Progenitor cell of endocrine pancreas (in vitro differentiated cells): ENCODE measurements around the gene DUS1L. TPM values are rescaled to one million over a fixed set of nuclear protein-coding genes. Genes with fewer than 3 reads are reported as not detected.

ENCODE experiments used
- DNase-seq: peaks from one replicate; pipeline ENCODE4 v3.0.0; 2021; ENCODE audit warnings: low spot score; ENCODE audit not compliant: unreplicated experiment
- H3K27ac Mint-ChIP-seq: 2 replicates; pipeline ENCODE4 v1.8.0; 2021; ENCODE audit warnings: mild to moderate bottlenecking, moderate library complexity, mixed read lengths
- H3K27me3 Mint-ChIP-seq: 2 replicates; pipeline ENCODE4 v1.8.0; 2021; ENCODE audit warnings: mixed read lengths
- H3K36me3 Mint-ChIP-seq: 2 replicates; pipeline ENCODE4 v1.8.0; 2022; ENCODE audit warnings: mixed read lengths; ENCODE audit not compliant: insufficient read depth
- H3K4me1 Mint-ChIP-seq: 2 replicates; pipeline ENCODE4 v1.8.0; 2021; ENCODE audit warnings: low read depth, mixed read lengths
- H3K4me3 Mint-ChIP-seq: 2 replicates; pipeline ENCODE4 v1.8.0; 2021; ENCODE audit warnings: low read depth, mild to moderate bottlenecking, moderate library complexity, mixed read lengths
- H3K9me3 Mint-ChIP-seq: 2 replicates; pipeline ENCODE4 v1.8.0; 2021; ENCODE audit warnings: low read depth, mixed read lengths
- CTCF ChIP-seq: fragments of 200-600 bp; sonication (generic); IDR thresholded peaks from one replicate; pipeline ENCODE4 v1.5.0; 2021; ENCODE audit warnings: antibody characterized with exemption, mild to moderate bottlenecking; ENCODE audit not compliant: unreplicated experiment
- total RNA-seq: library from RNA; stranded (reverse); gene quantifications from 2 replicates; pipeline ENCODE4 v1.2.1, GENCODE V29; 2021

The DUS1L gene
- total RNA-seq, 1 donor from 2014 or later: 93.8 TPM

DNA sequence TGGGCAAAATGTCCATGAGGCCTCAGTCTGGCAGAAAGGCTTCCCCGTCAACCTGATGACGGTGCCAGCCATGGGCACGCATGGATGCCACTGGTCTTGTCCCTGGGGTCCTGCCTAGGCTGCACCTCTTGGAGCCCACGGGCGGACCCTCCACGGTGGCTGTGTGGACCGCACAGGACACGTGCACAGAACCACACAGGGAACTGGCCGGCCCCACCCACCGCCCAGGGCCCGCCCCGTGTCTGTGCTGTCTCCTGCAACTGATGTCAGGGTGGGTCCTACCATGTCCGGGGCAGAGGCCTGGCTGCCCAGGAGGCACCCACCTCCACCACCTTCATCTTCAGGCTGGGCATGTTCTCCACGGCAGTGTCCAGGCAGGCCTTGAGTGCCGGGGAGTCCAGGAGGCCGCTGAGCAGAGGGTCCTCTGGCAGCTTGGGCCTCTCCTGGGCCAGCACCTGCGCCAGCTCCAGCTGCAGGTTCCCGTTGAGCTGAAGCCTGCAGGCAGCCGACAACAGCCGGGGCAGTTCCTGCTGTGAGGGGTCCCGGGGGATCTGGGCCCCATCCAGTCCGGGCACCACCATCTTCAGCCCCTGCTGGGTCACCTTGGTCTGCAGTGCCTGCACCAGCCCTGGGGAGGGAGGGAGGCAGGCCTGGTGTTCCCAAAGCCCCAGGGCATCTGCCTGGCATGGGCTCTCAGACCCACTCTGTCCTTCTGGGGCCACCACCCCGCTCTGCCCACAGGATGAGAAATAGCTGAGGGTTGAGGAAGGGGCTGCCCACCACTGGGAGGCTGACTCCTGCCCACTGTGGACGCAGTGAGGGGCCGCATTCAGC, 20.5 kb upstream of the DUS1L start:
- H3K4me3 Mint-ChIP-seq: no peak overlapping the region
- H3K36me3 Mint-ChIP-seq: peaks cover 3% of the 10 kb centered on the region
- DNase-seq: no peak
- no peaks in the 10 kb centered on the region for H3K27me3 Mint-ChIP-seq
- no peak overlapping the region for H3K27ac Mint-ChIP-seq
- H3K4me1 Mint-ChIP-seq: no peaks in the 10 kb centered on the region
- no peak for TF ChIP-seq CTCF
- H3K9me3 Mint-ChIP-seq: no peaks in the 10 kb centered on the region

DNA sequence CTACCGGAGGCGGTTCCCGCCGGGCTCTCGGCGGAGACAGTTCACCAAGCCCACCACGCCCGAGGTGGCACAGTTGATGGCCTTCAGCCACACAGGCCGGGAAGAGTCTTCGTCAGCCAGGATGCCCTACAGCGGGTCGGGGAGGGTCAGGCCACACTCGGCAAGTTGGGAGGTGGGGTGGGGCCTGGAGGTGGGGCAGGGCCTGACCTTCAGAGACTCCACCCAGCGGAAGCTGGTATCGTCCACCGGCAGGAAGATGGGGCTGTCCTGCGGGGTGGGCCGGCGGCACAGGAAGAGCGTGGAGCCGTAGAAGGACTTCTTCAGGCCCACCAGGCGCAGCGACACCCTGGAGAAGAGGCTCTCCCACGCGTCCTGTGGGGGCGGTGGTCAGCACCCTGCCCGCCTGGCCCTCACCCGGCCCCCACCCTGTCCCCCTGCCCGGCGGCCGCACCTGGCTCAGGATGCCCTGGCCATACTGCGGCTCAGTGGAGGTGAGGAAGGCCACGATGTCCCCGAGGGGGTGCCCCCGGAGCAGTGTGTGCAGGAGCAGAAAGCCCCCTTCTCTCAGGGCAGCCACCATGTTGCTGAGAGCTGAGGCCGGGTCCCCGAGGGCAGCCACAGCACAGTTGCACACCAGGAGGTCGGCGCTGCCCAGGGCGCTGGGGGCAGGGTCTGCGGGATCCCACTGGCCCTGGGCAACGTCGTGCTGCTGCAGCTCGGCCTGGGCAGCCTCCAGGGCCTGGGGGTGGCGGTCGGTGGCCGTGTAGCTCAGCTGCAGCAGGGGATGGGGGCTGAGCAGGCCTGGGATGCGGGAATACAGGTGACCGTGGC, 19.6 kb upstream of the DUS1L start:
- Mint-ChIP-seq H3K4me3 (no peak overlapping the region), H3K27me3 (no peaks in the 10 kb centered on the region), H3K36me3 (peaks cover 3% of the 10 kb centered on the region), H3K27ac (no peak overlapping the region), H3K4me1 (no peaks in the 10 kb centered on the region), H3K9me3 (no peaks in the 10 kb centered on the region)
- no peak for DNase-seq
- no peak for TF ChIP-seq CTCF

DNA sequence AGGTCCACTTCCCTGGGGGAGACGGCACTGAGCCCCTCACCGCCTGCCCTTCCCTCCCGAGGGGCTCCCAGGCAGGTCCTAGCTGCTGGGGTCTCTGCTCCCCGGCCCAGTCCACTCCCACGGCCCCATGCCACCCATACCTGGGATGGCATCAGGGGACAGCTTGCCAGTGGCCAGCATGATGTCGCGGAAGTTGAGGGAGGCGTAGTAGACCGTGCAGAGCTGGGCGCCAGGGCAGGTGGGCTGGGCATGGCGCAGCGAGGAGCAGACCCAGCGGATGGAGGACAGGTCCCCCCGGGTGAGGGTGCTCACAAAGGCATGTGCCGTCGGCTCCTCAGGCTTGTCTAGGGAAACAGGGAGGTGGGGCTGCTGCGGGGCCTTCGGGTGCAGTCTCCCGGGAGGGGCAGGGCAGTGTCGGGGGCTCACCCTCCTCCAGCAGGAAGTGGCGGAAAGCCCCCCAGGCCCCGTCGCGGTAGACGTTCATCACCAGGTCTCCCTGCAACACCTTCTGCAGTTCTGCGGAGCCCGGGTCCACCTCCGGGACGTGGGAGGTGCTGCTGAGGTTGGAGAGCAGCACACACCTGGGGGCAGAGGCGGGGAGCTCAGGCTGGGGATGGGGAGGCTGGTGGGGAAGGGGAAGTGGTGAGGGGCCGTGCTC, 18.9 kb upstream of the DUS1L start:
- H3K9me3 Mint-ChIP-seq: no peaks in the 10 kb centered on the region
- H3K36me3 Mint-ChIP-seq: peaks cover 3% of the 10 kb centered on the region
- TF ChIP-seq CTCF: no peak
- H3K27ac Mint-ChIP-seq: no peak overlapping the region
- no peaks in the 10 kb centered on the region for H3K4me1 Mint-ChIP-seq
- H3K27me3 Mint-ChIP-seq: no peaks in the 10 kb centered on the region
- no peak overlapping the region for H3K4me3 Mint-ChIP-seq
- no peak for DNase-seq

DNA sequence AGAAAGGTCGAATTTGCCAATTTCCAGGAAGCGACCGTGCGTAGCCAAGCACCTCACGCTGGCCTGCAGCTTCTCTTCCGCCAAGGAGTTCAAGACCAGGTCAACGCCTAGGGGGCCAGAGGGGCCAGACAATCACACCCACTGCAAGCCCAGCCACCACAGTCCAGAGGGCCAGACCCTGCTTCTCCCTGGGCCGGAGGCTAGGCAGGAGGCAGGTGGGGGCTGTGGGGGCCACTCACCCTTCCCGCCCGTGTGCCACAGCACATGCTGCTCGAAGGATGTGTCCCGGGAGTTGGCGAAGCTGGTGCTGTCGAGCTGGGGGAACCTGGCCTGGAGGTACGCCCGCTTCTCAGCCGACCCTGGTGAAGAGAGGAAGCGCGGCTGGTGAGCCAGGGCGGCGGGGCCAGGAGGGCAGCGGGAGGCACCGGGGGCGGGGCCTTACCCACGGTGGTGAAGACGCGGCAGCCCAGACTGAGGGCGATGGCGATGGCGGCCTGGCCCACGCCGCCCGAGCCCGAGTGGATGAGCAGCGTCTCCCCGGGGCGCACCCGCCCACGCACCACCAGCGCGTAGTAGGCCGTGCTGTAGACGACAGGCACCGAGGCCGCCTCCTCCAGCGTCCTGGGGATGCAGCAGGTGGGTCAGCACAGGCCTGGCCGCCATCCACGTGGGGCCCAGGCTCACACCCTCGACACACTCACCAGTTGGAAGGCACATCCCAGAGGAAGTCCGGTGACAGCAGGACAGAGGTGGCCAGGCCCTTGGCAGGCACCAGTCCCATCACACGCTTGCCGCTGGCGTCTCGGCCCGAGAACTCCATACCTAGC, 18.1 kb upstream of the DUS1L start:
- H3K4me3 Mint-ChIP-seq: no peak overlapping the region
- H3K36me3 Mint-ChIP-seq: peaks cover 3% of the 10 kb centered on the region
- no peak for DNase-seq
- H3K27ac Mint-ChIP-seq: no peak overlapping the region
- H3K4me1 Mint-ChIP-seq: no peaks in the 10 kb centered on the region
- no peaks in the 10 kb centered on the region for H3K27me3 Mint-ChIP-seq
- no peak for TF ChIP-seq CTCF
- no peaks in the 10 kb centered on the region for H3K9me3 Mint-ChIP-seq
